ENCODE measurements around the gene KCNK17.

Gene KCNK17

DNA sequence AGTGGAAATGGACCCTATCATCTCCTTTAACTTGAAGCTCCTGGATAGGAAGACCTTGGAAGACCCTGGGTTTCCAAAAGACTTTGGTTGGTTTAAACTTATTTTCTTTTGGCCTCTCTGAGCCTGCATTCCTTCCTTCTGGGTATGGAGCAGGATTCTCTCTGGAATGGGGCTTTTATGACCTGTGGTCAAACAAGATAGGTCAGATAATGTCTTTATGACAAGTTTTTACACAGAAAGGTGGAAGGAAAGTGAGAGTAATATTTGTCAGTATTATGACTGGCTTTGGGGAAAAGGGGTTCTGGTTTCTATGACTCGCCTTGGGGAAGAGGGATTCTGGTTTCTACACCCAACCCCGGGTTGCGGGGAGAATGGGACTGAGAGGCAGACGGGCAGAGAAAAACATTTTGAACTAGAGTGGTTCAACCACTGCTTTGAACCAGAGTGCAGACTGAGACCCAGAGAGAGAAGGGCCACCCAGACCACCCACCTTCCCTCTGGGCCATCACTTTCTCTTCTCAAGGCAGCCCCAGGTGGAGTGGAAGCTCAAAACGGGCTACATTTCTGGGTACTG, 47.4 kb downstream of the KCNK17 start:
- no peak for DNase-seq (ENCODE audit: low spot score)

DNA sequence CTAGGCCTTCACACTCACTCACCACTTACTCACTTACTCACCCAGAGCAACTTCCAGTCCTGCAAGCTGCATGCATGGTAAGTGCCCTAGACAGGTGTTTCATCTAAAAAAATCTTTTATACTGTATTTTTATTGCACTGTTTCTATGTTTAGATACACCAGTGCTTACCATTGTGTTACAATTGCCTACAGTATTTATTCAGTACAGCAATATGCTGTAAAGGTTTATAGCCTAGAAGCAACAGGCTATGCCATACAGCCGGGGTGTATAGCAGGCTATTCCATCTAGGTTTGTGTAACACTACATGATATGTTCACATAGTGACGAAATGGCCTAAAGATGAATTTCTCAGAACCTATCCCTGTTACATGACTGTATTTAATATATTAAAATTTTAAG, 47.8 kb downstream of the KCNK17 start:
- DNase-seq (ENCODE audit: low spot score), result no peak

- no peak for DNase-seq (ENCODE audit: low spot score)
These were observed 50.7 kb downstream of the KCNK17 start for GRCh38 chr6:39263303-39264037.

DNA sequence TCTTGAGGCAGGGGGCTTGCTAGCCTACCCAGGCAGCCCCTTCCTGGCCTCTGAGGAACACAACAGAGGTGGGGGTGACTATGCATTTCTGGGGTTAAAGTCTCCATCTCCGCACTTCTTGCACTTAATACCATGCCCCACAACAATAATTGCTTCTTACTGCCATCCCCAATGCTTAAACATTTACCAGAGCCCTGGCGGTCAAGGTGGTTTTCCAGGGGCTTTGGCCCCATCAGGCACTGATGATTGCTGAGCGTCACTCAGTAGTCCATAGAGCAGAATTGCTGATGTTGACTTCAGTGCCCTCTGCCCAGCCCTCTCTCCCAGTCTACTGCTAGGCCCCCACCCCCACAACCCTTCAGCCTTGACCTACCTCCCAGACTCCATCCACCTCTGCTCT, 52.5 kb downstream of the KCNK17 start:
- no peak for DNase-seq (ENCODE audit: low spot score)

- no peak for DNase-seq (ENCODE audit: low spot score)
These were observed 53.3 kb downstream of the KCNK17 start for GRCh38 chr6:39260953-39261352.

- no peak for DNase-seq (ENCODE audit: low spot score)
These were observed 53.8 kb downstream of the KCNK17 start for GRCh38 chr6:39260456-39260855.

- no peak for DNase-seq (ENCODE audit: low spot score)
These were observed 57.8 kb downstream of the KCNK17 start for GRCh38 chr6:39256294-39256940.

- no peak for DNase-seq (ENCODE audit: low spot score)
These were observed 59.2 kb downstream of the KCNK17 start for GRCh38 chr6:39254999-39255535.

DNA sequence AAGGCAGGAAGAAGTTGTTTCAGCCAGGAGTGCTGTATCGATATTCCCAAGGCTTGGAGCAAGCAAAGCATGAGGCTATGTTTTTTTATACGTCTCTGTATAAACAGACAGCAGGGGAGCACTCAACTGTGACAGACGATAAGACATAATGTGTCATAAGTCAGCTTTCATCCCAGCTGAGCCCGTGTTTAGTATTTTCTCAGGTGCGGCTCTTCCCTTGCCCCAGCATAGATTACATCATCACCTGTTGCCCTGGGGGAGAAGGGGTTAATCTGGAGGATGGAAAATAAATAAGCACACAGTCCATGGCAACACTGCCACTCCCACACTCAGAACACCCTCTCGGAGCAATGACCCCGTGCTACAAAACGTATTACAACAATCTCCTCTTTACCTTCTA, 62.8 kb downstream of the KCNK17 start:
- DNase-seq (ENCODE audit: low spot score), result no peak

DNA sequence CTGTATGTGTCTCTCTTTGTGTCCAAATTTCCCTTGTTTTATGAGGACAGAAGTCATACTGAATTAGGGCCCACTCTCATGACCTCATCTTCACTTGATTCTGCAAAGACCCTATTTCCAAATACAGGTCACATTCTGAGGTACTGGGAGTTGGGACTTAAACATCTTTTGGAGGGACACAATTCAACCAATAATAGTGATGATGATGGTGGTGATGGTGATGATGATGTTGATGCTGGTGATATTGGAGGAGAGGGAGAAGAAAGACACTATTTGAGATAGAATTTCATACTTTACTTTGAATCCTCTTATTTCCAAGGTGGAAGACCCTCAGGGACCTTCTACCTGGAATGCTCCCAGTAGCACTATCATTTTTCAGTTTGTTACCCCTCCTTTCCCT, 63.7 kb downstream of the KCNK17 start:
- DNase-seq (ENCODE audit: low spot score), result no peak

DNA sequence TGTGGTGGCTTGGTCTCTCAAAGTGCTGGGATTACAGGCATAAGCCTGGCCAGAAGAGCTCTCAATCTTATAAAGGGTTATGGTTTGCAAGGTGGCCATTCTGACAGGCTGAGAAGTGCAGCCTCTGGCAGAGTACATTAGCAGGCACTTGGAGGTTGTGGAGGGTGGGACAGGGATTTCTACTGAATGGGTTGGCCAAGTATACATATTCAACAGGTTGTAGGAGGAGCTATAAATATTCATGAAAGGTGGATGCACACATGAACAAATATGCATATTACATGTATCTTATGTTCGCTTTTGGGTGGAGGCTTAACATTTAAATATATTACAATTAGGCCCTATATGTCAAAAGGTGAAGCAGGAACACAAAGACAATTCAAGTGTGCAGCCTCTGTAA, 64.9 kb downstream of the KCNK17 start:
- DNase-seq (ENCODE audit: low spot score), result no peak
